ENCODE data around the gene MYO7B.
A peak's percentile ranks its signal among the peaks of the same experiment; 100 is the strongest.

The MYO7B gene

DNA sequence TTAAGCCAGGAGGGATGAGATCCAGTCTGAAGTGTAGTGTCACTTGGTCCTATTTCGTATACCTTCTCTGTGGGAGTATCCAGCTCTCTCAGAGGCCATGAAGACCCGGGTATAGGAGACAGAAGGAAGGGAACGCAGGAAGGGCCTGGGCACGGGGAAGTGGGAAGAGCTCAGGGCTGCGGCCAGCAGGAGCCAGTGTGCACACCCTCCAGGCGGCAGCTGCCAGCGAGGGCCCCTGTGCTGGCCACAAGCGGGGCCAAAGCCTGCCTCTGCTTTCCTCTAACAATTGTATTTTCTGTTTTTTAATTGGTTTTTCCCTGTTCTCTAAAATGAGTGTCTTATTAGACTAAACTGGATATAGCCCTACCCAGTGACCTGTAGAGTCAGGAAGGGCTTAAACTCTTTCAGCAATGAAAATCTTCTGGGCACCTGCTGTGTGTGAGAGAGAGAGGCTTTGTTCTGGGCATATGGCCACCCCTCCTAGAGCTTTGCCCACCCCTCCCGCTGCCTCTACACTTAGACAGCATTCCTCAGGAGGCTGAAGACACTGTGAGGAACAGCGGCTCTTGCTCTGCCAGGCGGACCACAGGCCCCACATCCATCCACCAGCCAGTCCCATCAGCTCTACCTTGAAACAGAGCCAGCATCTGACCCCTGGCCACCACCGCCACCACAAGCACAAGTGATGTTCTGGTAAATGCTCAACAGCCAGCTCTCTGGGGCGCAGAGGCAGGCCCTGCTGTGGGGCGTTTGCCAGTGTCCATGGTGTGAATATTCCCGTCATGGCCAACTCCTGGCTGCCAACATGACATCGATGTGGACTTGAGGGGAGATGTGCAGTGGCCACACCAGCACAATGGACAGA lies 120.0 kb downstream of the MYO7B start:
- no peak overlapping the region for H3K4me3 ChIP-seq (ENCODE audit: low read length in 2 of 2)
- no peaks in the 10 kb centered on the region for H3K36me3 ChIP-seq (replicated peaks in 1 of 2; ENCODE audit: control insufficient read depth in 2 of 2, insufficient read depth in 2 of 2, low read length in 2 of 2)
- no peak overlapping the region for H3K4me2 ChIP-seq (ENCODE audit: insufficient read depth, low read length, poor library complexity, severe bottlenecking)
- no peak overlapping the region for H3K4ac ChIP-seq (ENCODE audit: low read length)
- peak overlapping the region; percentile 57 for H3K27ac ChIP-seq (replicated peaks; ENCODE audit: low read length)
- no peak overlapping the region for H2BK5ac ChIP-seq (ENCODE audit: low read length)
- peak overlapping the region; percentile 83 for H4K91ac ChIP-seq (ENCODE audit: low read depth, low read length, poor library complexity)
- H3K79me1 ChIP-seq (ENCODE audit: low read depth, low read length) = no peaks in the 10 kb centered on the region
- no peak overlapping the region for H4K8ac ChIP-seq (ENCODE audit: low read depth, low read length)
- peak overlapping the region; percentile 60 for H3K23ac ChIP-seq (ENCODE audit: low read depth, low read length, poor library complexity)
- H2AK5ac ChIP-seq (ENCODE audit: low read depth, low read length) = peak overlapping the region; percentile 99
- peaks cover 0 to 19% (median 2%) of the 10 kb centered on the region in 3 experiments for H3K27me3 ChIP-seq (ENCODE audit: control insufficient read depth in 3 of 3, insufficient read depth in 3 of 3, low read depth in 1 of 3, low read length in 3 of 3)
- H3K9me3 ChIP-seq (replicated peaks in 1 of 2; ENCODE audit: control insufficient read depth in 2 of 2, insufficient read depth in 1 of 2, low read depth in 1 of 2, low read length in 2 of 2) = peaks cover 0 to 2% of the 10 kb centered on the region in 2 donors
- H2BK120ac ChIP-seq (ENCODE audit: low read depth, low read length) = peak overlapping the region; percentile 77
- no peak overlapping the region for H3K9ac ChIP-seq (ENCODE audit: low read depth, low read length, poor library complexity)
- H3K18ac ChIP-seq (ENCODE audit: low read length) = peak overlapping the region; percentile 88
- WGBS, 2 donors (ENCODE audit: extremely low coverage in 2 of 2, insufficient read length in 2 of 2, insufficient replicate concordance in 1 of 2) = no CpG with 5 or more reads among the region's 16 CpGs
- no peak overlapping the region for H3K14ac ChIP-seq (ENCODE audit: low read length)
- peak overlapping the region; percentile 99 for H2BK15ac ChIP-seq (ENCODE audit: low read length)
- peaks cover 3 to 13% of the 10 kb centered on the region in 2 donors for H3K4me1 ChIP-seq (ENCODE audit: control insufficient read depth in 2 of 2, insufficient read depth in 1 of 2, low read depth in 1 of 2, low read length in 2 of 2)
- H2AFZ ChIP-seq (ENCODE audit: low read length) = peak overlapping the region; percentile 28
- peak overlapping the region; percentile 93 for H2BK12ac ChIP-seq (ENCODE audit: low read length)
- peak; percentile 47 for DNase-seq (ENCODE audit: low spot score)

DNA sequence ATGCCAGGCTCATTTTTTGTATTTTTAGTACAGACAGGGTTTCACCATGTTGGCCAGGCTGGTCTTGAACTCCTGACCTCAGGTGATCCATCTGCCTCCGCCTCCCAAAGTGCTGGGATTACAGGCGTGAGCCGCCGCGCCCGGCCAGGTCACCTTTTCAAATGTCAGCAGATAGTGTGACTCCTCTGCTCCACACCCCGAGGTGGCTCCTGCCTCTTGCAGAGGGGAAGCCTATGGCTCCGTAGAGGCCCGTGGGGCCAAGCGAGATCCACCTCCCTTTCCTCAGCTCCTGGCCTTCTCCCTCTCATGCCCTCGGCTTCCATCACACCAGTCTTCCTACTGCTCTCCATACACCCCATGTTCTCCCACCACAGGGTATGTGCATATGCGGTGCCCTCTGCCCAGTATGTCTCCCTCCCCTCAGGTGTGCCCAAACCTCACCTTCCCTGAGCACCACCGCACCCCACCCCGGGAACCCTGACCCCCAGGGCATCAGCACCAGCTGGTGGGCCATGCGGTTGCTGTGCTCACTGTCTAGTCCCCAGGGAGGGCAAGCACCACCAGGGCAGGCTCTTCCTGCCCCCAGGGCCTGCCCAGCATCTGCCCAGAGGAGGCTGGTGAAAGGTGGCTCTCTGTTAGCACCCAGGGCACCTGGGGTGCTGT lies 121.2 kb downstream of the MYO7B start:
- Histone ChIP-seq H3K4me2 (ENCODE audit: insufficient read depth, low read length, poor library complexity, severe bottlenecking) (no peak overlapping the region), H3K4ac (ENCODE audit: low read length) (peak overlapping the region; percentile 58), H3K23ac (ENCODE audit: low read depth, low read length, poor library complexity) (peak overlapping the region; percentile 5), H3K9me3 (replicated peaks in 1 of 2; ENCODE audit: control insufficient read depth in 2 of 2, insufficient read depth in 1 of 2, low read depth in 1 of 2, low read length in 2 of 2) (no peaks in the 10 kb centered on the region), H3K4me1 (ENCODE audit: control insufficient read depth in 2 of 2, insufficient read depth in 1 of 2, low read depth in 1 of 2, low read length in 2 of 2) (peaks cover 11 to 17% of the 10 kb centered on the region in 2 donors), H2BK15ac (ENCODE audit: low read length) (peak overlapping the region; percentile 91), H3K27me3 (ENCODE audit: control insufficient read depth in 3 of 3, insufficient read depth in 3 of 3, low read depth in 1 of 3, low read length in 3 of 3) (peaks cover 0 to 21% (median 1%) of the 10 kb centered on the region in 3 experiments), H3K36me3 (replicated peaks in 1 of 2; ENCODE audit: control insufficient read depth in 2 of 2, insufficient read depth in 2 of 2, low read length in 2 of 2) (no peaks in the 10 kb centered on the region), H2BK120ac (ENCODE audit: low read depth, low read length) (peak overlapping the region; percentile 26), H4K91ac (ENCODE audit: low read depth, low read length, poor library complexity) (no peak overlapping the region), H3K9ac (ENCODE audit: low read depth, low read length, poor library complexity) (no peak overlapping the region), H2BK5ac (ENCODE audit: low read length) (peak overlapping the region; percentile 42), H2AK5ac (ENCODE audit: low read depth, low read length) (peak overlapping the region; percentile 94), H4K8ac (ENCODE audit: low read depth, low read length) (no peak overlapping the region), H3K79me1 (ENCODE audit: low read depth, low read length) (no peaks in the 10 kb centered on the region), H3K4me3 (ENCODE audit: low read length in 2 of 2) (no peak overlapping the region), H3K18ac (ENCODE audit: low read length) (peak overlapping the region; percentile 31), H3K27ac (replicated peaks; ENCODE audit: low read length) (no peak overlapping the region), H2BK12ac (ENCODE audit: low read length) (peak overlapping the region; percentile 59), H2AFZ (ENCODE audit: low read length) (no peak overlapping the region), H3K14ac (ENCODE audit: low read length) (no peak overlapping the region)
- no CpG with 5 or more reads among the region's 15 CpGs for WGBS, 2 donors (ENCODE audit: extremely low coverage in 2 of 2, insufficient read length in 2 of 2, insufficient replicate concordance in 1 of 2)
- DNase-seq (ENCODE audit: low spot score) = no peak

- WGBS, 2 donors (ENCODE audit: extremely low coverage in 2 of 2, insufficient read length in 2 of 2, insufficient replicate concordance in 1 of 2) = no CpG with 5 or more reads among the region's 17 CpGs
Measured at GRCh38 chr2:127657232-127657595, 121.7 kb downstream of the MYO7B start.

DNA sequence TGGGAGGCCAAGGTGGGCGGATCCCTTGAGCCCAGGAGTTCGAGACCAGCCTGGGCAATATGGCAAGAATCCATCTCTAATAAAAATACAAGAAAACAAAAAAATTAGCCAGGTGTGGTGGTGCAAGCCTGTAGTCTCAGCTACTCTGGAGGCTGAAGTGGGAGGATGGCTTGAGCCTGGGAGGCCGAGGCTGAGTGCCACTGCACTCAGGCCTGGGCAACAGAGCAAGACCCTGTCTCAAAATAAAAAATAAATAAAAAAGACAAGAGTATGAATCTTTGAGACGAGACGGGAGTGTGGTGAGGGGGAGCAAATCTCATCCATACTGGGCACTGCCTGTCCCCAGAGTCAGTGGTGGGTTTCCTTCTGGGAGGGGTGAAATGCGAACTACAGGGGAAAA lies 122.7 kb downstream of the MYO7B start:
- no peak for DNase-seq (ENCODE audit: low spot score)
- no peak overlapping the region for H2BK12ac ChIP-seq (ENCODE audit: low read length)
- no CpG with 5 or more reads among the region's 6 CpGs for WGBS, 2 donors (ENCODE audit: extremely low coverage in 2 of 2, insufficient read length in 2 of 2, insufficient replicate concordance in 1 of 2)
- peak overlapping the region; percentile 94 for H2BK15ac ChIP-seq (ENCODE audit: low read length)
- no peak overlapping the region for H3K23ac ChIP-seq (ENCODE audit: low read depth, low read length, poor library complexity)
- no peak overlapping the region for H2AK5ac ChIP-seq (ENCODE audit: low read depth, low read length)
- no peaks in the 10 kb centered on the region for H3K79me1 ChIP-seq (ENCODE audit: low read depth, low read length)
- no peak overlapping the region for H3K18ac ChIP-seq (ENCODE audit: low read length)
- H2AFZ ChIP-seq (ENCODE audit: low read length) = no peak overlapping the region
- no peaks in the 10 kb centered on the region for H3K36me3 ChIP-seq (replicated peaks in 1 of 2; ENCODE audit: control insufficient read depth in 2 of 2, insufficient read depth in 2 of 2, low read length in 2 of 2)
- no peak overlapping the region for H3K4ac ChIP-seq (ENCODE audit: low read length)
- H2BK120ac ChIP-seq (ENCODE audit: low read depth, low read length) = no peak overlapping the region
- no peak overlapping the region for H3K27ac ChIP-seq (replicated peaks; ENCODE audit: low read length)
- H3K14ac ChIP-seq (ENCODE audit: low read length) = no peak overlapping the region
- H4K91ac ChIP-seq (ENCODE audit: low read depth, low read length, poor library complexity) = no peak overlapping the region
- no peaks in the 10 kb centered on the region for H3K9me3 ChIP-seq (replicated peaks in 1 of 2; ENCODE audit: control insufficient read depth in 2 of 2, insufficient read depth in 1 of 2, low read depth in 1 of 2, low read length in 2 of 2)
- H3K4me1 ChIP-seq (ENCODE audit: control insufficient read depth in 2 of 2, insufficient read depth in 1 of 2, low read depth in 1 of 2, low read length in 2 of 2) = peaks cover 16 to 20% of the 10 kb centered on the region in 2 donors
- H3K4me3 ChIP-seq (ENCODE audit: low read length in 2 of 2) = no peak overlapping the region
- peaks cover 0 to 33% (median 3%) of the 10 kb centered on the region in 3 experiments for H3K27me3 ChIP-seq (ENCODE audit: control insufficient read depth in 3 of 3, insufficient read depth in 3 of 3, low read depth in 1 of 3, low read length in 3 of 3)
- H2BK5ac ChIP-seq (ENCODE audit: low read length) = no peak overlapping the region
- H4K8ac ChIP-seq (ENCODE audit: low read depth, low read length) = no peak overlapping the region
- H3K4me2 ChIP-seq (ENCODE audit: insufficient read depth, low read length, poor library complexity, severe bottlenecking) = no peak overlapping the region
- H3K9ac ChIP-seq (ENCODE audit: low read depth, low read length, poor library complexity) = no peak overlapping the region

More at GRCh38 chr2:127657232-127657595, 121.7 kb downstream of the MYO7B start:
- Histone ChIP-seq H3K27ac (replicated peaks; ENCODE audit: low read length) (no peak overlapping the region), H3K9ac (ENCODE audit: low read depth, low read length, poor library complexity) (no peak overlapping the region), H2BK120ac (ENCODE audit: low read depth, low read length) (peak overlapping the region; percentile 26), H2AFZ (ENCODE audit: low read length) (no peak overlapping the region), H3K79me1 (ENCODE audit: low read depth, low read length) (no peaks in the 10 kb centered on the region), H2BK12ac (ENCODE audit: low read length) (peak overlapping the region; percentile 59), H3K36me3 (replicated peaks in 1 of 2; ENCODE audit: control insufficient read depth in 2 of 2, insufficient read depth in 2 of 2, low read length in 2 of 2) (no peaks in the 10 kb centered on the region), H3K4ac (ENCODE audit: low read length) (peak overlapping the region; percentile 72), H2BK5ac (ENCODE audit: low read length) (peak overlapping the region; percentile 42), H2AK5ac (ENCODE audit: low read depth, low read length) (peak overlapping the region; percentile 94), H3K27me3 (ENCODE audit: control insufficient read depth in 3 of 3, insufficient read depth in 3 of 3, low read depth in 1 of 3, low read length in 3 of 3) (peaks cover 0 to 26% (median 0%) of the 10 kb centered on the region in 3 experiments), H3K18ac (ENCODE audit: low read length) (peak overlapping the region; percentile 79), H3K14ac (ENCODE audit: low read length) (no peak overlapping the region), H2BK15ac (ENCODE audit: low read length) (peak overlapping the region; percentile 91), H3K9me3 (replicated peaks in 1 of 2; ENCODE audit: control insufficient read depth in 2 of 2, insufficient read depth in 1 of 2, low read depth in 1 of 2, low read length in 2 of 2) (no peaks in the 10 kb centered on the region), H4K91ac (ENCODE audit: low read depth, low read length, poor library complexity) (peak overlapping the region; percentile 79), H3K4me3 (ENCODE audit: low read length in 2 of 2) (no peak overlapping the region), H4K8ac (ENCODE audit: low read depth, low read length) (no peak overlapping the region), H3K4me2 (ENCODE audit: insufficient read depth, low read length, poor library complexity, severe bottlenecking) (no peak overlapping the region), H3K4me1 (ENCODE audit: control insufficient read depth in 2 of 2, insufficient read depth in 1 of 2, low read depth in 1 of 2, low read length in 2 of 2) (peaks cover 12 to 19% of the 10 kb centered on the region in 2 donors), H3K23ac (ENCODE audit: low read depth, low read length, poor library complexity) (peak overlapping the region; percentile 26)
- DNase-seq (ENCODE audit: low spot score) = no peak
